ENCODE results near the gene CD300LF. TPM values are rescaled to one million over a fixed set of nuclear protein-coding genes. Genes with fewer than 3 reads are reported as not detected.

CD300LF gene
- not detected in 2 replicates for total RNA-seq

GRCh38 chr17:74712756-74713155, at the start of gene CD300LF:
CD300LF (minus strand) TSS chr17:74712923; CDS start chr17:74712866, 57 bp downstream.

GRCh38 chr17:74748529-74749278, 36.0 kb upstream of the CD300LF start, which contains the start of gene NHERF1:
NHERF1 (plus strand) TSS chr17:74748628; CDS start chr17:74748847, 219 bp downstream.

GRCh38 chr17:74736513-74737298, 24.0 kb upstream of the CD300LF start, which contains the start of gene RAB37:
RAB37 (plus strand) TSS chr17:74737256; CDS start chr17:74737273, 17 bp downstream.

Other genes starting within 250 kb of the CD300LF start
- gene CD300A, start 246.3 kb downstream of the CD300LF start, total RNA-seq: not detected in 2 replicates
- not detected in 2 replicates for gene CD300LB, start 181.4 kb downstream of the CD300LF start, total RNA-seq
- not detected in 2 replicates for gene CD300C, start 166.8 kb downstream of the CD300LF start, total RNA-seq
- gene CD300H, start 145.4 kb downstream of the CD300LF start, total RNA-seq: not detected in 2 replicates
- gene CD300LD, start 120.6 kb downstream of the CD300LF start, total RNA-seq: not detected in 2 replicates
- not detected in 2 replicates for gene CD300E, start 89.2 kb downstream of the CD300LF start, total RNA-seq
- gene RAB37, start 24.3 kb upstream of the CD300LF start, total RNA-seq: 0.26 and 7.7 TPM in 2 replicates
- gene NHERF1, start 35.7 kb upstream of the CD300LF start, total RNA-seq: 11.8 and 23.4 TPM in 2 replicates
- 15.6 and 29.5 TPM in 2 replicates for gene NAT9, start 63.4 kb upstream of the CD300LF start, total RNA-seq
- not detected in 2 replicates for gene GRIN2C, start 147.0 kb upstream of the CD300LF start, total RNA-seq
- 28.1 and 30.8 TPM in 2 replicates for gene FDXR, start 160.1 kb upstream of the CD300LF start, total RNA-seq
- not detected in 2 replicates for gene FADS6, start 180.7 kb upstream of the CD300LF start, total RNA-seq
- gene USH1G, start 210.3 kb upstream of the CD300LF start, total RNA-seq: not detected in 2 replicates
- gene OTOP2, start 211.3 kb upstream of the CD300LF start, total RNA-seq: not detected in 2 replicates
- gene OTOP3, start 223.0 kb upstream of the CD300LF start, total RNA-seq: not detected in 2 replicates

Measured in epithelial cell of alveolus of lung (primary cell).